BE2C (cell line): ENCODE data around the gene ADGRD1.

Source experiments
- DNase-seq: peaks from one replicate; pipeline ENCODE4 v3.0.0-alpha.2; 2020
- H3K27me3 ChIP-seq: fragments of 250-450 bp; sonication (Bioruptor Pico); 2 replicates; pipeline ENCODE4 v1.5.1; 2020; ENCODE audit warnings: mild to moderate bottlenecking
- H3K36me3 ChIP-seq: fragments of 250-450 bp; sonication (Bioruptor Pico); 2 replicates; pipeline ENCODE4 v1.5.1; 2020; ENCODE audit warnings: mild to moderate bottlenecking
- H3K4me1 ChIP-seq: fragments of 250-450 bp; sonication (Bioruptor Pico); 2 replicates; pipeline ENCODE4 v1.5.1; 2020
- H3K4me3 ChIP-seq: 2 replicates; pipeline ENCODE4 v1.5.1; 2011; ENCODE audit warnings: low read depth, low read length
- H3K9me3 ChIP-seq: fragments of 250-450 bp; sonication (Bioruptor Pico); 2 replicates; pipeline ENCODE4 v1.5.1; 2020
- TF ChIP-seq, protein P1 (sequence below): IDR thresholded peaks from 2 replicates; pipeline ENCODE4 v1.5.1; 2012; ENCODE audit warnings: mild to moderate bottlenecking, low read depth, low read length

The ADGRD1 gene

DNA sequence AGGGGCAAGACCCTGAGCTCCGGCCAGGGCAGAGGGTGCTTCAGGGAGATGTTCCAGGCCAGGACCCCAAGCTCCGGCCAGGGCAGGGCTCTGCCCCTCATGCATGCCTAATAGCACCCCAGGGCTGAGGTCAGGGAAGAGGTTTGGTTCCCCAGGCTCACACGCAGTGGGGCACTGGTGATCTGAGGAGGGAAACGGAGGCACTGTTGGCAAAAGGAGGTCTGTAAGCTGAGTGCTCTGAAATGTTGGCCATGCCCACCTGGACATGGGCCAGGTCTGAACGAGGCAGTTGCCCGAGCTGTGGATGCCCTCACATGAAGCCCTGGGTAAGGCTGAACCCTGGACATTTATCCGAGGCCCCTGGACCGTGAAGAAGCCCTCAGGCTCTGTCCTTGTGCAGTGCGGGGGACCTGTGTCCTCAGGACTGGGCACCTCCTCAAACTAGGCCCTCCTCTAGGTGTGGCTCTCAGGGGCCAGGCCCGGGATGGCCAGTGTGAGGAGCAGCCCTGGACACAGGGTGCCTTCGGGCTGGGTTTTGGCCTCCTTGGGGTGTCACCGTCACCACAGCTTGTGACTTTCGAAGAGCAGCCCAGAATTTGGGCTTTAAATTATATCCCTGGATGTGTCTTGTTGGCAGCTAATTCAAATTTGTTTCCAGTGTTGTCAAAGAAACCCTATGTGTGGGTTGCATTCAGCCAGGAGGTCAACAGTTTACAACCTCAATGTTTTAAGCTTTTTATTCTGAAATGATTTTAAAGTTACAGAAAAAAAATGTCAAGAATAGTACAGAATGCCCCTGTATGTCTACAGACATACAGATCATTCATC is 66.8 kb downstream of the ADGRD1 start:
- Histone ChIP-seq H3K36me3 (no peaks in the 10 kb centered on the region), H3K4me1 (no peaks in the 10 kb centered on the region), H3K4me3 (no peak overlapping the region), H3K27me3 (no peaks in the 10 kb centered on the region), H3K9me3 (no peaks in the 10 kb centered on the region)
- no peak for DNase-seq
- TF ChIP-seq, protein P1, sequence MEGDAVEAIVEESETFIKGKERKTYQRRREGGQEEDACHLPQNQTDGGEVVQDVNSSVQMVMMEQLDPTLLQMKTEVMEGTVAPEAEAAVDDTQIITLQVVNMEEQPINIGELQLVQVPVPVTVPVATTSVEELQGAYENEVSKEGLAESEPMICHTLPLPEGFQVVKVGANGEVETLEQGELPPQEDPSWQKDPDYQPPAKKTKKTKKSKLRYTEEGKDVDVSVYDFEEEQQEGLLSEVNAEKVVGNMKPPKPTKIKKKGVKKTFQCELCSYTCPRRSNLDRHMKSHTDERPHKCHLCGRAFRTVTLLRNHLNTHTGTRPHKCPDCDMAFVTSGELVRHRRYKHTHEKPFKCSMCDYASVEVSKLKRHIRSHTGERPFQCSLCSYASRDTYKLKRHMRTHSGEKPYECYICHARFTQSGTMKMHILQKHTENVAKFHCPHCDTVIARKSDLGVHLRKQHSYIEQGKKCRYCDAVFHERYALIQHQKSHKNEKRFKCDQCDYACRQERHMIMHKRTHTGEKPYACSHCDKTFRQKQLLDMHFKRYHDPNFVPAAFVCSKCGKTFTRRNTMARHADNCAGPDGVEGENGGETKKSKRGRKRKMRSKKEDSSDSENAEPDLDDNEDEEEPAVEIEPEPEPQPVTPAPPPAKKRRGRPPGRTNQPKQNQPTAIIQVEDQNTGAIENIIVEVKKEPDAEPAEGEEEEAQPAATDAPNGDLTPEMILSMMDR = no peak

DNA sequence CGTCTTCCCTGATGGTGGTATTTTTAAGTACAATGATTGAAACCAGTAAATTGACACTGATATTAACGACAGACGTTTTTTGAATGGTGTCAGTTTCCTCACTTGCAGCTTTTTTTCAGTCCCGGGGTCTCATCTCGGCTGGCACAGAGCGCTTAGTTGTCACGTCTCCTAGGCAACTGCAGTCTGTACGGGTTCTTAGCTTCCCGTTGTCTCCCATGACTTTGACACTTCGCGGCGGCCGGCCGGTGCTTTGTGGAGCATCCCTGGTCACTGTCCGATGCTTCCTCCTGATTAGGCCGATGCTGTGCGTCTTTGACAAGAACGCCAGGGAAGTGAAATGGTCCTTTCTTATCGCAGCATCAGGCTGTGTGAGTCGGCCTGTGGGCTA is 67.4 kb downstream of the ADGRD1 start:
- no peak for DNase-seq
- Histone ChIP-seq H3K27me3 (no peaks in the 10 kb centered on the region), H3K4me3 (no peak overlapping the region), H3K36me3 (no peaks in the 10 kb centered on the region), H3K9me3 (no peaks in the 10 kb centered on the region), H3K4me1 (no peaks in the 10 kb centered on the region)
- TF ChIP-seq, protein P1 = no peak

DNA sequence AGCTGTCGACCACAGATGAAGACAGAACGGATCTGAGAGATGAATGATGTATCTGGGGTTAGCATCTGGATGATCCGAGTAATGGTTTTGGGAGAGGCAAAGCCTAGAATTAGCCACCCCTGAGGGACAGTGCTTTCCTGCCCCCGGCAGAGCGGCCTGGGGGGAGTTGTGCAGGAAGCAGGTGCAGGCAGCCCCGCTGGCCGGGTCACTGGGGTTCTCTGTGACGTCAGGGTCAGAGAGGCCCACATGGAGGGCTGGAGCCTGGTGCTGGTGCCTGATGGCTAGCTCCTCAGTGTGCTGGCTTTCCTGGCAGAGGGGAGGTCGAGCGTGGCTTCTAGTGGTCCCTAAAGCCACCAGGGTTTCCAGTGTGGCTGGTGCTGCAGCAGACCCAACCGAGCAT is 70.3 kb downstream of the ADGRD1 start:
- H3K9me3 ChIP-seq = no peaks in the 10 kb centered on the region
- H3K36me3 ChIP-seq = no peaks in the 10 kb centered on the region
- no peaks in the 10 kb centered on the region for H3K27me3 ChIP-seq
- no peak for DNase-seq
- H3K4me3 ChIP-seq = no peak overlapping the region
- TF ChIP-seq, protein P1 = no peak
- H3K4me1 ChIP-seq = no peaks in the 10 kb centered on the region

DNA sequence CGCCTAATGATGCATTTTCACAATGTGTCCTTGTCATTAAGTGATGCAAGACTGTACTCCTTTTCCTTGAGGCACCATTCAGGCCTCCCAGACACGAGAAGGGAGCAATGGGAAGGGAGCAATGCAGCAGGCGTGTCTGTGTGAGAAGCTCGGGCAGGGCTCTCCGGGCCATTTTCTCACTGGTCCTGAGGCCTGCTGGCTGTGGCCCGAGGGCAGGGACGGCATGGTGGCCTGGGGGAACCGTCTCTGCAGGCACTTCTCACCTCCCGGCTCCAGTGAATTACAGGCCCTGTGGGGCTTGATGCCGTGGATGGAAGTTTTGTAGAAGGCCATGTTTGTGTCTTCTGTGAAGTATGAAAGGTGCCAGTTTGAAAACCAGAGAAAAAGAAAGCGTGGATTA is 71.0 kb downstream of the ADGRD1 start:
- H3K9me3 ChIP-seq = no peaks in the 10 kb centered on the region
- no peaks in the 10 kb centered on the region for H3K4me1 ChIP-seq
- TF ChIP-seq, protein P1 = no peak
- no peak overlapping the region for H3K4me3 ChIP-seq
- no peak for DNase-seq
- H3K27me3 ChIP-seq = no peaks in the 10 kb centered on the region
- H3K36me3 ChIP-seq = no peaks in the 10 kb centered on the region

DNA sequence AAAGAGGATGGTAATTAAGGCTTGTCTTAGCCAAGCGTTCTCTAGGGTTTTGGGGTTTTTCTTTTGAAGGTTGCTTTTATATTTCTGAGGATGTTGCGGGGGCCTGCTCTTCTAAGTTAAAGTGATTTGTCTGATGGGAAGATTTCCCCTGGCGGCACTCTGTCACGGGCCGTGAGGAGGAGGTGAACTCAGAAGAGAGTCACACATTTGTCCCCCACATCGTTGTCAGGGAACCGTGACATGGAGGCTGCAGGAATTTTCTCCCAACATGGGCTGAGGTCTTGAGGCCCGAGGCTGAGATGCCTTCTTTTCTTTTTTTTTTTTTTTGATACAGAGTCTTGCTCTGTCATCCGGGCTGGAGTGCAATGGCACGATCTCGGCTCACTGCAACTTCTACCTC is 71.5 kb downstream of the ADGRD1 start:
- Histone ChIP-seq H3K27me3 (no peaks in the 10 kb centered on the region), H3K36me3 (no peaks in the 10 kb centered on the region), H3K9me3 (no peaks in the 10 kb centered on the region), H3K4me1 (no peaks in the 10 kb centered on the region), H3K4me3 (no peak overlapping the region)
- DNase-seq = no peak
- TF ChIP-seq, protein P1 = no peak

DNA sequence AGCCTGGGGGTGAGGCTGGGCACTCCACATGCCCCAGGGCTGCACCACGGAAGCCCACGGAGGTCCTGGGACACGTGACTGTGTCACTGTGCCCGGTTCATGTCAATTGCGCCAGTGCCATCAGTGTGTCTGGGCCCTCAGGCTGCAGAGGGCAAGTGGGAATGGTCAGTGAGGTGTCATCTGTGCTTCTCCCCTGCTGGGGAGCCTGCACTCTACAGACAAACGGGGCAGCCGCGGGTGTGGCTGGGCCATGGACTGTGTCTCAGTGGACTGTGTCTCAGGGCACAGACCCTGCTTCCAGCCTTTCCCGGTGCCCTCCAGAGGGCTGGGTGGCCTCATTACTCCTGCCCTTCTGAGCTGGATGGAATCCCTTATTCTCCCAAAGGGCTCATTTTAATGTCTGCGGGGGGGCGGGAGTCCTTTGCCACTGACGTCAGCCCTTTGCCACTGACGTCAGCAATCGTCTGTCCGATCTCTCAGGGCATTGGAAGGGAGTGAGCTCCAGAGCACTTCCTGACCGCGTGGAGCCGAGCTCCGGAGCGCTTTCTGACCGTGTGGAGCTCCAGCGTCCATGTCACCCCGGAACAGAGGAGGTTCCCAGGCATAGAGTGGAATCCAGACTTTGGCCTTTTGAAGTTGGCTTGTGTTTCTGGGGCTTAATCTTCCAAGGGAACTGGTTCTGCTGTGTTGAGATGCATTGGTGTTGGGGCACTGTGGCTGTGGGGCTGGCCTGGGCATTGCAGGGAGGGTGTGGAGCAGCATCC is 72.4 kb downstream of the ADGRD1 start:
- TF ChIP-seq, protein P1 = no peak
- Histone ChIP-seq H3K9me3 (no peaks in the 10 kb centered on the region), H3K27me3 (no peaks in the 10 kb centered on the region), H3K4me3 (no peak overlapping the region), H3K4me1 (no peaks in the 10 kb centered on the region), H3K36me3 (no peaks in the 10 kb centered on the region)
- DNase-seq = no peak
